HG03045 (cell line): ENCODE measurements around the gene PDGFD.

Experiments used
- ATAC-seq: cut with Tn5 transposase; IDR thresholded peaks from one replicate; pipeline ENCODE4 v1.9.1; 2021; ENCODE audit warnings: mild to moderate bottlenecking, moderate library complexity; ENCODE audit not compliant: unreplicated experiment

The PDGFD gene

GRCh38 chr11:104005234-104005855 is 158.6 kb downstream of the PDGFD start:
- no peak for ATAC-seq

- no peak for ATAC-seq
Measured at GRCh38 chr11:104003491-104003890, 160.5 kb downstream of the PDGFD start.

GRCh38 chr11:104001561-104002056 is 162.3 kb downstream of the PDGFD start:
- ATAC-seq, result no peak

DNA sequence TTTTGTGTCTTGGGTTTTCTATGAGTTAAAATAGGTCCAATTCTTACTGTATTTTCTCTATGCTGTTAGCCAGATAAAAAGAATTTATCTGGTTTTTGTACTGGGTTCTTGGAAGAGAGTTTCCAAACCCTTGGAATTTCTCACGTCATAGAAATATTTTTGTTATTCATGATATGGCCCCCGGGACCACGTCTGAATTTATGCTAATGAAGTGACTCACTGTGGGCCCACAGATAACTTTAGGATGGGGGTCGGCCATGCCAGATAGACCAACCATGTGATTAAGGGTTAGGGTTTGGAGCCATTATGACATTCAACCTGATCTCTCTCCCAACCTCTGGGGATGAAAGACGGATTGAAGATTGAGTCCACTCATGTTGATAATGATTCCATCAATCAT is 163.1 kb downstream of the PDGFD start:
- no peak for ATAC-seq

DNA sequence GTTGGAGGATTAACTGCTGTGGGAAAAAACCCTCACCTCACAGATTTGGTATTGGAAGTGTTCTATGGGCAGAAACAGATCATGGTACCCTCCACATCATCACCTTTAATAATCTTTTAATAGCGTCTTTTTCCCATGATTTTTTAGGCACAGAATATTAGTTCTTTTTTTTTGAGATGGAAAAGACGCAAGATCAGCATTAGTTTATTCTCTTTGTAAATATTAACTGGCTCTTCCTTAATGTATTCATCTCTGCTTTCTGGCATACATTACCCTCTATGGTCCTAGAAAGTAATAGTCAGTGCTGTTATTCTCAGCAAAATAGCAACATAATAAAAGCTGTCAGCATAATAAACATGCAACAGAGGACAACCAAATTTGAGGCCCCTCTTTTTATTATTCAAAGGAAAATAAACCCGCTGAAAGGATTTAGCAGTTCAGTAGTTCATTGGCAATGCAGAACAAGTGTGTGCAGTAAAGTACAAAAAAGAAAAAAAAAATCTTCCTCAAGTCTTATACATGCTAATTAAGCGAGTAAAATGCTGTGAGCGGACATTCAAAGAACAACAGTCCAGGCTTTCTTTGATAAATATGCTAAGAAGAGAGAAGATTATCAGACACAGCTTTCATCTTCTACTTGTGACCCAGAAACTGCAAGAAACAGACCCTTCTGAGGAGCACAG is 165.0 kb downstream of the PDGFD start:
- ATAC-seq, result no peak

GRCh38 chr11:103997082-103997481 is 166.9 kb downstream of the PDGFD start:
- ATAC-seq, result peak; percentile 59

DNA sequence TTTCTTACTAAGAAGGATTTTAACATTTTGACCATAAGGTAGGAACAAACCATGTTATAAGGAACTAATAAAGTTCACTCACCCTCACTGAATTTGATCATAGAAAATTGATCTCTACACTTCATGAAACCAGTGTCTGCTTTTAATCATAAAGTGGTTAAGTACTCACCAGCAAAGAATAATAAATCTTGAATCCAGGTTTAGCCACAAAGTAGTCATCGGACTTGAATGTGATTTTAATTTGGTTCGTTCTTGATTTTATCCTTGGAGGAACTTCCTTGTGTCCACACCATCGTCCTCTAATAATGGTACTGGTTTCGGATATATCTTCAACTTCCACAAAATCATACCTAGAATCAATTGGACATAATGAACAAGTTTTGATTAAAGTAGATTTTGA is 168.1 kb downstream of the PDGFD start:
- no peak for ATAC-seq

- no peak for ATAC-seq
Measured at GRCh38 chr11:103994518-103994917, 169.4 kb downstream of the PDGFD start.

GRCh38 chr11:103994094-103994493 is 169.9 kb downstream of the PDGFD start:
- ATAC-seq, result no peak

GRCh38 chr11:103993507-103993906 is 170.4 kb downstream of the PDGFD start:
- no peak for ATAC-seq

GRCh38 chr11:103988595-103988969 is 175.4 kb downstream of the PDGFD start:
- no peak for ATAC-seq

DNA sequence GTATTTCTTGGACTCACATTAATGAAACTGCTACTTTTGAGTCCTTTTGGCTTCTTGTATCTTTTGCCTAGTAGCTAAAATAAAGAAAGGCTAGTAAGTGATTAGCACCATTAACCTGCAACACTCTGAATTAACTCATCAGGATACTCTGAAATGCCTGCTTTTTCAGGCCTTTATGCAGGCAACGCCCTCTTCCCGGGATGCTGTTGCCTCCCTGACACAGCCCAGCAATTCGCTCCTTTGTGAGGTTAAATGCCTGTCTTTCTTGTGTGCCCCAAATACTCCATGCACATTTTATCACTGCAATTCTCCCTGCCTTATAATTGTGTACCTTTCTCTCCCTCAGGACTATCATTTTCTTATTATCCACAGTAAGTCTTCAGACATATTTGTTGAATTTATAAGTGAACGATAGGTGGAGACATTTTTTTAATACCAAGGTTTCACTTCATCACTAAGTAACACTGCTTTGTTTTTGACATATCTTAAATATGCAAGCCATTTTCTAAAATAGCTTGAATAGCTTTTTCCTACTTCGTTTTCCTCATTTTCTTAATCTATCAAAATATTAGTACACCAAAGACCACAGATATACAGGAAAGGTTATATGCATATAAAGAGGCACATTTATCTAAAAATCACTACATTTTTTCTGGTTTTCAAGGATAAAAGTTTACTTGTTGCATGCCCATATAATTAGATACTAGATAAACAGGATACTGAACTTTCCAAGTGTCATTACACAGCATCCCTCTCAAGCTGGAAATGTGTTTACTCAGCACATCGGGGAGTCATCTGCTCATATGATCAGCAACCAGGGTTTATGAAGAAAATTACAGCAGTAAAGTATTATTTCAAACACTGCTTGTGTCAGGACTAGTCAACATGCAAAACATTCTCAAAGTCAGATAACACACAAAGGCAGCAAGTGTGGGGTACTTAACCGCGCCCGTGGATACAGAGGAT is 176.0 kb downstream of the PDGFD start:
- ATAC-seq, result no peak

- ATAC-seq, result no peak
Measured at GRCh38 chr11:103985041-103985440, 178.9 kb downstream of the PDGFD start.

DNA sequence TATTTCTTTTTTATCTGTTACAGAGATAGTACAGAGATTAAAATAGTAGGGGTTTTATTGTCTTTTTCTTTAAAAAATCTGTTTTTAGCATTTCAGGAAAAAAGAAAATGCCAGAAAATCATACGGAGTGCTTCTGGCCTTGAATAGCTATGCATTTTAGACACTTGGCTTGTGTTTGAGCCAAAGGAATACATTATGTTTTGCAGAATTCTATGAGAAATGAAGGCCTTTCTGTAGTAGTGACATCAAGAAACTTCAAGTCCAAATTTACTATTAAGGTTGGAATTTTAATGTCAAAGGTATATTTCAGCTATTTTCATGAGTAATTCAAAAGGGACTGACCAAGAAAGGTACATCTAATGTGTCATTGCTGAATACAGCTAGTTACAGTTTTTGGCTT is 183.8 kb downstream of the PDGFD start:
- no peak for ATAC-seq

DNA sequence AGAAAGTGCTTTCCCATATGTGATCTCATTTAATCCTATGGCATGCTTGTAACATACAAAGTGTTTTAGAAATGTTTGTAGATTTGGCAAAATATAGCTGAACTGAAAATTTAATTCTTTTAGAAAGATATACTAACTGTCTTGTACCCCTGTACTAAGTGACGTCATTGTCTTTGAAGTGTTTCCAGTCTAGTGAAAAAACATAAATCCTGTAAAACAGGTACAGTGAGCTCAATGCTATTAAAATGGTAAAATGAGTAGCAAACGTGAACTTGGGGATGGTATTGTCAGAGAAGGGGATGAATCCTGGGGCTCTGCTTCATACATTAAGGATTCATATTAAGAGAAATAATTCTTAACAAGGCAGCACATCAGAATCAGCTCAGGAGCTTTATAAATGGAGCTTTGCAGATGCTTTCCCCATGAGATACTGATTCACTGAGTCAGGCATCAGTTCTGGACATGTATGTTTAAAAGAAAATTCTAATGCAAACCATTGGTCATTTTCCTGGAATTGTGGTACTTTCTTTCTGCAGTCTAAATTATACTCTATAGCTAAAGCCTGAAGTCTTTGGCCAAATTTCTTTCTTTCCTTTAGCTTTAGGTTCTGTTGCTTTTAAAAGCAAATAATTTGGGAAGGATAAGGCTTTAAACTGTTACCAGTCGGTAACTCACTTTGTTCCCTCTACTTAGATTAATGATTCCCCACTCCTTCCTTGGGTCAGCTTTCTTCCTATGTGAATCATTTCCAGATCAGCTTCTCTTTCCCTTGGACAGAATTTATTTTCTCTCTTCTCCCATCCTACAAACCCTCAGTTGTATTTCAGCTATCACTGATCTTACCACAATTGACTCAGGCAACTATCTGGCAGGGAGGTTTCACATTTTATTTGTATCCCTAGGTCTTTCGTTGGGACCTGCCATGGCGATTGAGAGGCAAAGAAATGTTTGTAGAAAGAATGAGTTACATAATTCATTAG is 185.0 kb downstream of the PDGFD start:
- ATAC-seq, result no peak

DNA sequence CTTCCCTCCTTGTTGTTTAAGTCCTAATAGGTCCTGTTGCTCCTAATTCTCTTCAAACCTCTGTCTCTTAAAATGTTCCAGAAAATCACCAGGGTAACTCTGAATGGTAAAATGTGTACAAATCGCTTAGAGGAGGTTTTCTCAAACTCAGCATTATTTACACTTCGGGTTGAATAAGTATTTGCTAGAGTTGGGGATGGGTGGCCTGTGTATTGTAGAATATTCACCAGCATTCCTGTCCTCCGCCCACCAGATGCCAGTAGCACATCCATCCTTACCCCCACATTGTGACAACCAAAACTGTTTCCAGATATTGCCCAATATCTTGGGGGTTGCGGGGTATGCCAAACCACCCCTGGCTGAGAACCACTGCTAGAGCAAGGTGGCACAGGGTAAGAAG is 191.9 kb downstream of the PDGFD start:
- ATAC-seq, result no peak

DNA sequence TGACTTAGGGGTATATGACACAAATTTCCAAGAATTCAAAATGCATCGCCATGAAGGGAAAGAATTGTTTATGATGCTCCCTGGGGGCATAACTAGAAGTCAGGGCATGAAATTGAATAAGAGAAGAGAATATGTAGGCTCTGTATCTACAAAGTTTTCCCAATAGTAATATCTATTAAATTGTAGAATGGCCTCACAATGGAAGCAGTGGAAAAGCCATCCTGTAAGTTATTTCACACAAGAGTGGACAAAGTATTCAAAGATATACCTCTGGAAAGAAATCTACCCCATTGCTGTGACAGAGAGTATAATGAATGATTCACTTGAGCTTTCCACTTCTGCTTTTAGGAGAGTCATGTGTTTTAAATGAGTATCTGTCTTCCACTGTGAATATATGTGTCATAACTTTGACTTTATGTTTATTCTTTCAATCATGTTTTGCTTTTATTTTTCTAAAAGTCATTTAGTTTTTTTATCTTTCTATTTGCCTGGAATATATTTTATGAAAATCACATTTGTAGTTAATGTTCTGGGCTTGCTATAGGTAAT is 193.2 kb downstream of the PDGFD start:
- peak; percentile 84 for ATAC-seq

- no peak for ATAC-seq
Measured at GRCh38 chr11:103968685-103969084, 195.3 kb downstream of the PDGFD start.

DNA sequence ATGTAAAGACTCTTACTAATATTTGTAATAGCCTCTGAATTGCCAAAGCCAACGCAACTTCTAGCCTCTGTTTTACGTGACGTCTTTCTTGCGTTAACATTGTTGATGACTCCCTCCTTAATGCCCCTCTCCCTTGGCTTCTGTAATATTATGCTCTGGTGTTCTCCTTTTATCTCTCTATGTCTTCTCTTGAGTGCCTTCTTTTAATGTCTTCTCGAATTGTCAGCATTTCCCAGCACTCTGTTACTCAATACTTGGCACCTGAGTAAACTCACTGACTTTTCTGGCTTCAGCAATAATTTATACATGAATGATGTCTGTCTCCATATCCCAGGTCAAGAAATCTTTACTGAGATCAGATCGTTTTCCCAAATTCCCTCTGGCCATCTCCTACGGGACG is 196.0 kb downstream of the PDGFD start:
- ATAC-seq, result no peak

DNA sequence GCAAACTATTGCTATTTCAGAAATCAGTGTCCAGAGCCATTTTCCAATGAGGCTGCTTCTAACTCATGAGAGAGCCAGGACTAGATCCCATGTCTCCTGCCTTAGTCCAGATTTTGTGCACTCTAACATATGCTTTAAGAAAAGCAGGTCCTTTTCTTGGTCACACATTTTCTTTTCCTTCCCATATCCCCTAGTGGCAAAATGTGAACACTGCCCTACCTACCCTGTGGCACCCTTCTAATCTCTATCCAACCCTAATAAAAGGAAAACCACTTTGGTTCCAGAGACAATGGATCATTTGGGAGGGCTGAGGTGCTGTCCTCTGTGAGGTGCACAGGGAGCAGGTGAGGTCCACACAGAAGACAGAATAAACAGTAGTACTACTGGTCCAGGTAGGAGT is 199.6 kb downstream of the PDGFD start:
- no peak for ATAC-seq
